Stimulated activated CD8-positive, alpha-beta memory T cell treated with anti-CD3 and anti-CD28 coated beads, Interleukin-4, amount 100 ng/mL, for 4 hours (primary cell): ENCODE measurements around the gene TMEM183A.

ENCODE experiments used
- DNase-seq, 2 donors: peaks; one replicate each; pipeline ENCODE4 v3.0.0-alpha.2; 2020; ENCODE audit warnings: low read depth in 2 of 2, low spot score in 1 of 2

The TMEM183A gene

DNA sequence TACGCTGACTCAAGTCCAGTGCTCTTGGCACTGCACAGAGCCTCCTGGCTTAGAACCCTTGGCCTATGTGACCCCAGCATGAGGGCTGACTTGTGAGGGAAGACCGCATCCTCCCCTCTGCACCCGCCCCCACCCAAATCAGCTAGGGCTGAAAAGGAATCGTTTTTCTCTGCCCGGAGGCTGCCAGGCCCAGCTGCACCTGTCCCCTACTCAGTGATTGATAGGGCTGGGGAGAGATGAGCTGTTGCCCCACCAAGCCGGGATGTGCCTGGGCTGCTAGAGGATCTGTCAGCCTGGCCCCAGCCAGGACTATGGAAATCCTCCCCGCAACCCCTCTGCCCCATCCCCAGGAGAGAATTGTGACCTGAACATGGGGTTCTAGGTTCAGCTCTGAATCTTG is 58.0 kb downstream of the TMEM183A start:
- no peak for DNase-seq

- no peak for DNase-seq
These were observed 58.8 kb downstream of the TMEM183A start for GRCh38 chr1:203065986-203066385.

DNA sequence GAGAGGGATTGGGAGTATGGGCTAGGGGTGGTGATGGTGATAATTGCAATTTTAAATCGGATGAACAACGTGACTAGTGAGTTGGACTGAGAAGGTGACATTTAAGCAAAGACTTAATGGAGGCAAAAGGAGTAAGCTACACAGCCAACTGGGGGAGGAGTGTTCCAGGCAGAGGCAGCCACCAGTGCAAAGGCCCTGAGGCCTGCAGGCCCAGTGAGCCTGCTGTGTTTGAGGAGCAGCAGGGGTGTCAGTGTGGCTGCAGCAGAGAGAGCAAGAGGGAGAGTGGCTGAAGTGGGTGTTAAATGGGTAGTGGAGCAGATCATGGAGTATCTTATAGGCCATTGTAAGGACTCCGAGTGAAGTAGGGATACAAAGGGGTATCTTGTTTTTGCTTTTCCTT is 59.8 kb downstream of the TMEM183A start:
- DNase-seq, result no peak

- no peak for DNase-seq
These were observed 62.0 kb downstream of the TMEM183A start for GRCh38 chr1:203069030-203069747.

- no peak for DNase-seq
These were observed 64.9 kb downstream of the TMEM183A start for GRCh38 chr1:203072002-203072602.

DNA sequence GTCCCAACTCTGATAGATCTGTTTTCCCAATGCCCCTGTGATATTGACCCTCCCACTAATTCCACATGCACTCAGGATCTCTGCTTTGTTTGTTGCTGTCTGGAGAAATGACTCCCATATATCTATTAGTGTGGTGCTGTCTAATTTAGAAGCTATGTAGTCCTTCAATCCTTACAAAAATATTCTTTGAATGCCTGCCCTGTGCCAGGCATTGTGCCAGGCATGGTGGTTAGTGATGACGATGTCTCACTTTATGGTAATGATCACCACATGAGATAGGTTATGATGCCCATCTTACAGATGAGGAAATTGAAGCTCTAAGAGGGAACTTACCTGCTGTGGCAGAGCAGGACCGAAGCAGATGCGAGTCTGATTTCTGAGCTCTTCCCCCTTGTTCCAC is 65.7 kb downstream of the TMEM183A start:
- no peak for DNase-seq

DNA sequence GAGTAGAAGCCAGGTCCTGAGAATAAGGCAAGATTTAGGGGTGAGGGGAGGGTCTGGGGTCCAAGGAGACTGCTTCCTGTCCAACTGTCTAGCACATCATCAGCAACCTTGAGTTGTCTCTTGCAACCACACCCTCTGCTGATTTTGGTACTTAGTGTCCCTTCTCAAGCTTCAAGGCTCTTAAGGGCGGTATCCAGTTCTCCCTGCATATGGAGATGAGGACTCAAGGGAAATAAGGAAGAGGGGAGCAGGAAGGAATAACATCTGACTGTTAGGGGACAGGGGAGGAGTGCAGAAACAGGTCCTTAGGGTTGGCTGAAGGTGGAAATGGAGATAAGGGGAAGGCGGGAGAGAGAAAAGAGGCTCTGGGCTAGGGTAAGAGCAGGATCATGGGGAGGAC is 66.3 kb downstream of the TMEM183A start:
- no peak for DNase-seq
